ENCODE measurements around the gene DUSP2.

Gene DUSP2

DNA sequence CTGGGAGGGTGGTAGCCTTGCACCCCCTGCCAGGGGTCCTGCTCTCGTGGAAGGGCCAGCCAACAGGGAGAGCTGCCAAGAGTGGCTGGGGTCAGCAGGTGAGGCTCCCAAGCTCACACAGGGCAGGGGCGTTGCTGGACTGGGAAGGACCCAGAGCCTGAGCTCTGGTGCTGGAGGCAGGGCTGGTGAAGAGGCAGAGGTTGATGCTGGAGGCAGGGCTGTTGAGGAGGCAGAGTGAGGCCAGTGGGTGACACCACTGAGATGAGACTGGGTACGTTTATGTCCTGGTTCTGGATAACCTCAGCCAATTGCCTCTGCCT, 35.9 kb downstream of the DUSP2 start:
- no peak overlapping the region for H2BK12ac ChIP-seq (ENCODE audit: low read length)
- H3K9ac ChIP-seq (ENCODE audit: low read length): no peak overlapping the region
- peaks cover 5% of the 10 kb centered on the region for H3K79me1 ChIP-seq (ENCODE audit: low read length)
- no peaks in the 10 kb centered on the region for H3K36me3 ChIP-seq (ENCODE audit: control insufficient read depth in 1 of 2, insufficient read depth in 2 of 2, low read length in 2 of 2)
- no peak overlapping the region for H3K14ac ChIP-seq (ENCODE audit: low read length)
- no peak overlapping the region for H3K4me2 ChIP-seq (ENCODE audit: low read length)
- H4K12ac ChIP-seq (ENCODE audit: low read depth, low read length): no peak overlapping the region
- peaks cover 9% of the 10 kb centered on the region for H3K9me3 ChIP-seq (ENCODE audit: insufficient read depth, low read depth, low read length)
- H3K4ac ChIP-seq (ENCODE audit: low read depth, low read length): no peak overlapping the region
- H3K27ac ChIP-seq (ENCODE audit: low read depth, low read length): no peak overlapping the region
- H3K4me1 ChIP-seq (ENCODE audit: control insufficient read depth in 1 of 2, insufficient read depth in 2 of 2, low read length in 2 of 2): peaks cover 8 to 9% of the 10 kb centered on the region in 2 experiments
- DNase-seq: no peak
- no peak overlapping the region for H3K23ac ChIP-seq (ENCODE audit: low read length)
- no peak overlapping the region for H3K18ac ChIP-seq (ENCODE audit: low read length)
- no peak overlapping the region for H4K8ac ChIP-seq (ENCODE audit: low read depth, low read length)
- no peak overlapping the region for H2BK5ac ChIP-seq (ENCODE audit: low read depth, low read length, poor library complexity)
- H2AK5ac ChIP-seq (ENCODE audit: low read length): no peak overlapping the region
- H3K27me3 ChIP-seq (ENCODE audit: insufficient read depth, low read length): no peaks in the 10 kb centered on the region
- peak overlapping the region; percentile 77 for H4K91ac ChIP-seq (ENCODE audit: low read depth, low read length)
- no CpG with 5 or more reads among the region's 3 CpGs for WGBS (ENCODE audit: extremely low coverage, insufficient coverage, insufficient read length)
- no peak overlapping the region for H2AFZ ChIP-seq (ENCODE audit: insufficient read depth, low read length, poor library complexity)
- no peak overlapping the region for H2BK120ac ChIP-seq (ENCODE audit: insufficient read depth, low read length, poor library complexity)
- H3K4me3 ChIP-seq (ENCODE audit: low read depth, low read length): no peak overlapping the region
- no peaks in the 10 kb centered on the region for H3K79me2 ChIP-seq (ENCODE audit: control insufficient read depth, insufficient read depth, low read length, poor library complexity)

DNA sequence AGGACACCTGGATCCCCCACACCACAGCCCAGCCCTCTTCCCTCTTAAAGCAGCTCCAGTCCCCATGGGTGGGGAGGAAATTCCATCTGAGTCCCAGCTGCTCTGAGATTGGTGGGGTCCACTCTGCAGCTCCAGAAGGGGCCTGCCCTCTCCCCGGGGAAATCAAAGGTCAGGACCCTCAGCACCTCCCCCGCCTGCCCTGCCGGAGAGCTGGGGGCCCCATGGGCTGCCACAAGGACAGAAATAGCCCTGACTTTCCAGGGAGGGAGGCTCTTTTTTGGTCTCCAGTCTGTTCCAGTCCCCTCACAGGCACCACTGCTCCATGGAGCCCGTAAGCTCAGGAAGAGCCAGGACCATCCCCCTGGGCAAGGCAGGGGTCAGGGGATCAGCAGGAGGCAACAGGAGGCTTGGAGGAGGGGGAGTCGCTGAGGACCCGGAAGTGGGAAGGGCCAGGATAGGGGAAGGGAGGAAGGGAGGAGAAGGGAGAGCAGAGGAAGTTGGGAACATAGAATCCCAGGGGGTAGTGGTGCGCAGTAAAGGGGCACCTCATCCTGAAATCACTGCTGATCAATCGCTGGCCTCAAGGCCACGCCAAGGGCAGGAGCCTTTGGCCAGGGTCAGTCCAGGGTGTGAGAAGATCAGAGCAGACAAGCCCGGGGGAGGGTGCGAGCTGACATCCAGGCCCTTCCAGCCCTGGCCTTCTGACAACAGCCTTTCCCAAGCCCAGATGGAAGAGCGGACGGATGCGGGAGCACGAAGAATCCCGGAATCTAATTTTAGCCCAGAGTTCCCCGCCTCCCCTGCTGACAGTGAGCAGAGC, 36.5 kb downstream of the DUSP2 start:
- no peak overlapping the region for H2BK12ac ChIP-seq (ENCODE audit: low read length)
- no peaks in the 10 kb centered on the region for H3K79me2 ChIP-seq (ENCODE audit: control insufficient read depth, insufficient read depth, low read length, poor library complexity)
- H2AFZ ChIP-seq (ENCODE audit: insufficient read depth, low read length, poor library complexity): peak overlapping the region; percentile 73
- H4K12ac ChIP-seq (ENCODE audit: low read depth, low read length): peak overlapping the region; percentile 48
- H2AK5ac ChIP-seq (ENCODE audit: low read length): no peak overlapping the region
- H3K27me3 ChIP-seq (ENCODE audit: insufficient read depth, low read length): no peaks in the 10 kb centered on the region
- no peak overlapping the region for H3K18ac ChIP-seq (ENCODE audit: low read length)
- peak overlapping the region; percentile 59 for H3K14ac ChIP-seq (ENCODE audit: low read length)
- no peak overlapping the region for H3K23ac ChIP-seq (ENCODE audit: low read length)
- no peak overlapping the region for H2BK5ac ChIP-seq (ENCODE audit: low read depth, low read length, poor library complexity)
- H3K27ac ChIP-seq (ENCODE audit: low read depth, low read length): no peak overlapping the region
- peaks cover 9% of the 10 kb centered on the region for H3K9me3 ChIP-seq (ENCODE audit: insufficient read depth, low read depth, low read length)
- no peak overlapping the region for H3K4me3 ChIP-seq (ENCODE audit: low read depth, low read length)
- no CpG with 5 or more reads among the region's 17 CpGs for WGBS (ENCODE audit: extremely low coverage, insufficient coverage, insufficient read length)
- peak overlapping the region; percentile 77 for H4K91ac ChIP-seq (ENCODE audit: low read depth, low read length)
- H3K4me1 ChIP-seq (ENCODE audit: control insufficient read depth in 1 of 2, insufficient read depth in 2 of 2, low read length in 2 of 2): peaks cover 8 to 9% of the 10 kb centered on the region in 2 experiments
- H2BK120ac ChIP-seq (ENCODE audit: insufficient read depth, low read length, poor library complexity): no peak overlapping the region
- H3K9ac ChIP-seq (ENCODE audit: low read length): no peak overlapping the region
- H4K8ac ChIP-seq (ENCODE audit: low read depth, low read length): peak overlapping the region; percentile 64
- no peak overlapping the region for H3K4me2 ChIP-seq (ENCODE audit: low read length)
- no peaks in the 10 kb centered on the region for H3K36me3 ChIP-seq (ENCODE audit: control insufficient read depth in 1 of 2, insufficient read depth in 2 of 2, low read length in 2 of 2)
- DNase-seq: no peak
- no peak overlapping the region for H3K4ac ChIP-seq (ENCODE audit: low read depth, low read length)
- peaks cover 5% of the 10 kb centered on the region for H3K79me1 ChIP-seq (ENCODE audit: low read length)

DNA sequence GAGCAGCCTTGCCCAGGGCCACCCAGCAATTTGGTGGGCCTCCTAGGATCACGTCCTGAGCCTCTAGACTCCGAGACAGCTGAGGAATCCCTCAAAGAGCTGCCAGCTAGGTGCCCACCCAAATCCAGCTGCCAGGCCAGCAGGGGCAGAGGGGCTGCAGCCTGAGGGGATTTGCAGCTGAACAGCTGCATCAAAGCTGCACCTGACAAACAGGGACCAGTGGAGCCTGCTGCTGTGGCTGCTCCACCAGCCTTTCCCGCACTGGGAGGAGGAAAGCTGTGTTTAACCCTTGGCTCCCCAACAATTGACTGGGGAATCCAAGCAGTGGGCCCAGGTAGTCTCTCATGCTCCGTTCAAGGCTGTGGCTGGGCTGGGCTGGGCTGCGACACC, 37.1 kb downstream of the DUSP2 start:
- Histone ChIP-seq H3K4ac (ENCODE audit: low read depth, low read length) (no peak overlapping the region), H3K27ac (ENCODE audit: low read depth, low read length) (no peak overlapping the region), H4K91ac (ENCODE audit: low read depth, low read length) (peak overlapping the region; percentile 19), H3K14ac (ENCODE audit: low read length) (no peak overlapping the region), H3K36me3 (ENCODE audit: control insufficient read depth in 1 of 2, insufficient read depth in 2 of 2, low read length in 2 of 2) (no peaks in the 10 kb centered on the region), H3K9ac (ENCODE audit: low read length) (no peak overlapping the region), H4K8ac (ENCODE audit: low read depth, low read length) (no peak overlapping the region), H2BK120ac (ENCODE audit: insufficient read depth, low read length, poor library complexity) (no peak overlapping the region), H3K79me1 (ENCODE audit: low read length) (peaks cover 5% of the 10 kb centered on the region), H3K79me2 (ENCODE audit: control insufficient read depth, insufficient read depth, low read length, poor library complexity) (no peaks in the 10 kb centered on the region), H3K4me1 (ENCODE audit: control insufficient read depth in 1 of 2, insufficient read depth in 2 of 2, low read length in 2 of 2) (peaks cover 8 to 9% of the 10 kb centered on the region in 2 experiments), H4K12ac (ENCODE audit: low read depth, low read length) (no peak overlapping the region), H2BK12ac (ENCODE audit: low read length) (no peak overlapping the region), H2AFZ (ENCODE audit: insufficient read depth, low read length, poor library complexity) (peak overlapping the region; percentile 73), H2AK5ac (ENCODE audit: low read length) (no peak overlapping the region), H3K4me3 (ENCODE audit: low read depth, low read length) (no peak overlapping the region), H3K18ac (ENCODE audit: low read length) (no peak overlapping the region), H3K27me3 (ENCODE audit: insufficient read depth, low read length) (no peaks in the 10 kb centered on the region), H3K9me3 (ENCODE audit: insufficient read depth, low read depth, low read length) (peaks cover 9% of the 10 kb centered on the region), H3K4me2 (ENCODE audit: low read length) (no peak overlapping the region), H2BK5ac (ENCODE audit: low read depth, low read length, poor library complexity) (no peak overlapping the region), H3K23ac (ENCODE audit: low read length) (no peak overlapping the region)
- DNase-seq: no peak
- WGBS (ENCODE audit: extremely low coverage, insufficient coverage, insufficient read length): no CpG with 5 or more reads among the region's 5 CpGs

DNA sequence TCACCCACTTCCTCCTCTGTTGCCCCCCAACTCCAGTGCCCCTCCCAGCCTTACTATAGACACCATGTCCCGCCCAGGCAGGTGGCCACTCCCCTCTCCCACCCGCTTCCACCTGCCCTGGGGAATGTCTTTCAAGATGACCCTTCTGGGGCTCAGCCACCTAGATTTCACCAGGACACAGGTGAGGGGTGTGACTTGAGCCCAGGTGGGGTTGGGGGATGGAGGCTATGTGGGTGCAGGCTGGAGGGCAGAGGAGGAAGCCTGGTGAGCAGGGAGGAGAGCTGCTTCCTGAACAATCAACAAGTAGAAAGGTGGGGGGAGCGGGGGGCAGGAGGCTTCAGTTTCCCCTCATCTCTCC, 37.6 kb downstream of the DUSP2 start:
- WGBS (ENCODE audit: extremely low coverage, insufficient coverage, insufficient read length): no CpG with 5 or more reads among the region's 3 CpGs
- peaks cover 8 to 9% of the 10 kb centered on the region in 2 experiments for H3K4me1 ChIP-seq (ENCODE audit: control insufficient read depth in 1 of 2, insufficient read depth in 2 of 2, low read length in 2 of 2)
- no peak overlapping the region for H3K27ac ChIP-seq (ENCODE audit: low read depth, low read length)
- peaks cover 9% of the 10 kb centered on the region for H3K9me3 ChIP-seq (ENCODE audit: insufficient read depth, low read depth, low read length)
- H4K12ac ChIP-seq (ENCODE audit: low read depth, low read length): no peak overlapping the region
- H3K4me3 ChIP-seq (ENCODE audit: low read depth, low read length): no peak overlapping the region
- H2BK120ac ChIP-seq (ENCODE audit: insufficient read depth, low read length, poor library complexity): no peak overlapping the region
- H3K4me2 ChIP-seq (ENCODE audit: low read length): no peak overlapping the region
- no peak overlapping the region for H2BK12ac ChIP-seq (ENCODE audit: low read length)
- H3K9ac ChIP-seq (ENCODE audit: low read length): no peak overlapping the region
- no peak overlapping the region for H2BK5ac ChIP-seq (ENCODE audit: low read depth, low read length, poor library complexity)
- no peak for DNase-seq
- H3K18ac ChIP-seq (ENCODE audit: low read length): no peak overlapping the region
- H4K91ac ChIP-seq (ENCODE audit: low read depth, low read length): no peak overlapping the region
- H3K4ac ChIP-seq (ENCODE audit: low read depth, low read length): no peak overlapping the region
- H3K23ac ChIP-seq (ENCODE audit: low read length): no peak overlapping the region
- no peak overlapping the region for H4K8ac ChIP-seq (ENCODE audit: low read depth, low read length)
- no peak overlapping the region for H2AFZ ChIP-seq (ENCODE audit: insufficient read depth, low read length, poor library complexity)
- H3K79me2 ChIP-seq (ENCODE audit: control insufficient read depth, insufficient read depth, low read length, poor library complexity): no peaks in the 10 kb centered on the region
- H3K36me3 ChIP-seq (ENCODE audit: control insufficient read depth in 1 of 2, insufficient read depth in 2 of 2, low read length in 2 of 2): no peaks in the 10 kb centered on the region
- H3K14ac ChIP-seq (ENCODE audit: low read length): no peak overlapping the region
- no peak overlapping the region for H2AK5ac ChIP-seq (ENCODE audit: low read length)
- no peaks in the 10 kb centered on the region for H3K27me3 ChIP-seq (ENCODE audit: insufficient read depth, low read length)
- H3K79me1 ChIP-seq (ENCODE audit: low read length): peaks cover 5% of the 10 kb centered on the region
